Upper lobe of left lung (tissue), 6 donors: ENCODE measurements around the gene PPA1. TPM values are rescaled to one million over a fixed set of nuclear protein-coding genes. Genes with fewer than 3 reads are reported as not detected.

Source experiments
- ATAC-seq, 2 donors: fragments of 200-7000 bp; cut with Tn5 transposase; one replicate each; pipeline ENCODE4 v1.9.1; 2022; ENCODE audit warnings: mild to moderate bottlenecking in 2 of 2, moderate library complexity in 2 of 2; ENCODE audit not compliant: low FRiP score in 2 of 2
- DNase-seq, 2 donors: peaks; one replicate each; pipeline ENCODE4 v3.0.0-alpha.2; 2019 to 2020
- H3K27ac ChIP-seq, 4 donors: fragments of 200-600 bp; sonication (generic); one replicate each; pipeline ENCODE4 v1.5.1; 2016 to 2019
- H3K27me3 ChIP-seq, 4 donors: fragments of 200-600 bp; sonication (generic); one replicate each; pipeline ENCODE4 v1.5.1; 2017 to 2019
- H3K36me3 ChIP-seq, 4 donors: fragments of 200-600 bp; sonication (generic); one replicate each; pipeline ENCODE4 v1.5.1; 2016 to 2019
- H3K4me1 ChIP-seq, 4 donors: fragments of 200-600 bp; sonication (generic); one replicate each; pipeline ENCODE4 v1.5.1; 2018 to 2019
- H3K4me3 ChIP-seq, 4 donors: fragments of 200-600 bp; sonication (generic); one replicate each; pipeline ENCODE4 v1.5.1; 2017 to 2019; ENCODE audit warnings: mild to moderate bottlenecking in 2 of 4, moderate library complexity in 1 of 4
- H3K9me3 ChIP-seq, 4 donors: fragments of 200-600 bp; sonication (generic); one replicate each; pipeline ENCODE4 v1.5.1; 2018 to 2019
- EP300 ChIP-seq, 4 donors: sonication (generic); formaldehyde crosslinking; IDR thresholded peaks; one replicate each; pipeline ENCODE4 v1.5.1; 2017; ENCODE audit warnings: antibody characterized with exemption in 4 of 4, control low read depth in 2 of 4
- POLR2A ChIP-seq, 4 donors: fragments of 450-650 bp; IDR thresholded peaks; one replicate each; pipeline ENCODE4 v1.5.1; 2016 to 2017; ENCODE audit warnings: antibody characterized with exemption in 4 of 4, mild to moderate bottlenecking in 2 of 4
- POLR2AphosphoS5 ChIP-seq, 2 donors: sonication (generic); formaldehyde crosslinking; IDR thresholded peaks; one replicate each; pipeline ENCODE4 v1.5.1; 2017; ENCODE audit warnings: antibody characterized with exemption in 2 of 2
- WGBS, 2 donors: methylation state at CpG; one replicate each; pipeline ENCODE4 v1.1.5; 2017 to 2018; 5-methylcytosine and 5-hydroxymethylcytosine counted together
- total RNA-seq, 6 donors: library from RNA; depleted of rRNA in 4 of 6; stranded (reverse); fragments of >200 nt in 4 of 6; gene quantifications; one replicate each; pipeline versions ENCODE4 v1.1.0 to v1.2.1, GENCODE V29; 2016 to 2021
- TF ChIP-seq, protein P1 (sequence below), 6 experiments: fragments of 450-650 bp in 4 of 6; fragments of 200-600 bp in 2 of 6; sonication (generic) in 2 of 6; IDR thresholded peaks; one replicate each; pipeline ENCODE4 v1.5.1; 2016 to 2019; ENCODE audit warnings: antibody characterized with exemption in 6 of 6
- donor health status: DM: no; HTN: no; CAD: no; lungs with moderate emphysema.
- donor health status: DM: no; HTN: yes; CAD: no; lungs with severe emphysema.

Gene PPA1
- 100 to 1,000 TPM in 5 of 6 donors, 10 to 100 TPM in 1; 46.1 to 205 (median 154) TPM for total RNA-seq

DNA sequence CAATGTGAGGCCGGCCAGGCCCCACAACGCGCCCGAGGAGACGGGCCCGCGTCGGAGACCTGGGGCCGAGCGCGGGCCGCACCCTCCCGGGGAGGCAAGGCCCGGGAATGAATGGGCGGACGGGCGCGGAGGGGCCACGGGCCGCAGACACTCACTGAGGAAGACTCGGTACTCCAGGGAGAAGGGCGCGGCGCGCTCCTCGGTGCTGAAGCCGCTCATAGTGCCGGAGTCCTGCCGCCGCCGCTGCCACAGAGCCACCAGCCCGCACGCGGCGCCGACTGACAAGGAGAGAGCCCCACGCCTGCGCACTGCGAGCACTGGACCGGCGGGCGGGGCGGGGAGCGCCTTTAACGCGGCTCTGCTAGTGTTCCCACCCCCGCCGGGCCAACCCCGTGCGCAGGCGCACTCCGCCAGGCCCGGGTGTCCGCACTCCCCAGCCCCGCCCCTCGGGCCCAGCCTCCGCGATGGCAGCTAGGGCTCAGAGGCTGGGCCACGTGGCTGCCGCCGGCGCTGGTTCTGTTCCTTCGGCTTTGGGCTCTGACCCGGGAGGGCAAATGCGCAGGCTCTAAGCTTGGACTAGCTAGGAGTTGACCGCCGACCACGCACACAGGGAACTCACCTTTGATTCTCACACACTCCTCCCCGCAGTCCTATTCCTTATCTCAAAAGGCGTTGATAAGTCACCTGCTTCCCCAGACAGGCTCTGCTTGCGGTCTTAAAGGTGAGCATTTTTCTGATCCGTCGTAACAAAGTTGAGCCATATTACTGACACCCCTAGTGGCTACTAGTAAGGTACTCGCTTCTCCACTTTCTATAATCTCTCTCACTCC is at the start of gene PPA1:
PPA1 (minus strand) TSS at position 321 of the 830 bp plus-strand sequence; CDS start at position 219, 102 bp downstream.
- peak within 1 kb of the TSS; percentile 82 to 94 (median 90) for H3K27ac ChIP-seq
- peaks cover 14 to 51% (median 36%) of the 10 kb centered on the region in 4 donors for H3K4me1 ChIP-seq
- DNase-seq: peak; percentile 99 to 100
- 0 to 1% methylated on average over 17 to 20 of the region's 74 CpGs for WGBS, 2 donors
- peak in 1 of 4 donors; percentile 27 for TF ChIP-seq EP300 (IDR thresholded peaks at IDR 0.05)
- TF ChIP-seq, protein P1, sequence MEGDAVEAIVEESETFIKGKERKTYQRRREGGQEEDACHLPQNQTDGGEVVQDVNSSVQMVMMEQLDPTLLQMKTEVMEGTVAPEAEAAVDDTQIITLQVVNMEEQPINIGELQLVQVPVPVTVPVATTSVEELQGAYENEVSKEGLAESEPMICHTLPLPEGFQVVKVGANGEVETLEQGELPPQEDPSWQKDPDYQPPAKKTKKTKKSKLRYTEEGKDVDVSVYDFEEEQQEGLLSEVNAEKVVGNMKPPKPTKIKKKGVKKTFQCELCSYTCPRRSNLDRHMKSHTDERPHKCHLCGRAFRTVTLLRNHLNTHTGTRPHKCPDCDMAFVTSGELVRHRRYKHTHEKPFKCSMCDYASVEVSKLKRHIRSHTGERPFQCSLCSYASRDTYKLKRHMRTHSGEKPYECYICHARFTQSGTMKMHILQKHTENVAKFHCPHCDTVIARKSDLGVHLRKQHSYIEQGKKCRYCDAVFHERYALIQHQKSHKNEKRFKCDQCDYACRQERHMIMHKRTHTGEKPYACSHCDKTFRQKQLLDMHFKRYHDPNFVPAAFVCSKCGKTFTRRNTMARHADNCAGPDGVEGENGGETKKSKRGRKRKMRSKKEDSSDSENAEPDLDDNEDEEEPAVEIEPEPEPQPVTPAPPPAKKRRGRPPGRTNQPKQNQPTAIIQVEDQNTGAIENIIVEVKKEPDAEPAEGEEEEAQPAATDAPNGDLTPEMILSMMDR (IDR thresholded peaks at IDR 0.05): peak in 3 of 6 experiments; percentile 18 to 46 (median 37)
- TF ChIP-seq POLR2A (IDR thresholded peaks at IDR 0.05): peak in 3 of 4 donors; percentile 86 to 94 (median 91)
- TF ChIP-seq POLR2AphosphoS5 (IDR thresholded peaks at IDR 0.05): peak; percentile 82 to 96
- peak within 1 kb of the TSS; percentile 59 to 99 (median 92) for H3K4me3 ChIP-seq
- H3K9me3 ChIP-seq: no peaks in the 10 kb centered on the region
- peak; percentile 98 to 99 for ATAC-seq
- H3K27me3 ChIP-seq: no peaks in the 10 kb centered on the region
- peaks cover 0 to 16% (median 5%) of the 10 kb centered on the region in 4 donors for H3K36me3 ChIP-seq

DNA sequence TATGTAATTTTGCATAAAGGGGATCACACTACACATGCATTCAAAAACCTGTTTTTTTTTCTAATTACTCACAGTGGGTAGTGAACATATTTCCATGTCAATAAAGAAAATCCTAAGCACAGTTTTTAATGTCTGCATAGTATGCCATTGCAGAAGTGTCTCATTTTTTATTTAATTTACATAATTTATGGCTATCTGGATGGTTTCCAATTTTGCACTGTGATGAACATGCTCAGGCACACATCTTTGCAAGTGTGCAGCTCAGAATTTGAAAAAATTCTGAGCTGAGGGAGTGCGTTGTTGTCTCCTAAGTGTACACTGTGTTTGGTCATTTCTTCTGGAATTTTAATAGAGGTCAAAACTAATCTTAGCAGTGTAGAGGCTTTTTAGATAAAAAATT is 48.4 kb upstream of the PPA1 start:
- TF ChIP-seq, protein P1 (IDR thresholded peaks at IDR 0.05): no peak
- TF ChIP-seq EP300 (IDR thresholded peaks at IDR 0.05) (no peak), POLR2A (IDR thresholded peaks at IDR 0.05) (no peak), POLR2AphosphoS5 (IDR thresholded peaks at IDR 0.05) (no peak)
- Histone ChIP-seq H3K4me3 (no peak overlapping the region), H3K27ac (no peak overlapping the region), H3K9me3 (no peaks in the 10 kb centered on the region), H3K27me3 (peaks cover 0 to 8% (median 4%) of the 10 kb centered on the region in 4 donors), H3K36me3 (no peaks in the 10 kb centered on the region), H3K4me1 (peaks cover 6 to 12% (median 9%) of the 10 kb centered on the region in 4 donors)
- no peak for DNase-seq
- no peak for ATAC-seq
- 87 to 96% methylated on average over 1 of the region's 1 CpG for WGBS, 2 donors

DNA sequence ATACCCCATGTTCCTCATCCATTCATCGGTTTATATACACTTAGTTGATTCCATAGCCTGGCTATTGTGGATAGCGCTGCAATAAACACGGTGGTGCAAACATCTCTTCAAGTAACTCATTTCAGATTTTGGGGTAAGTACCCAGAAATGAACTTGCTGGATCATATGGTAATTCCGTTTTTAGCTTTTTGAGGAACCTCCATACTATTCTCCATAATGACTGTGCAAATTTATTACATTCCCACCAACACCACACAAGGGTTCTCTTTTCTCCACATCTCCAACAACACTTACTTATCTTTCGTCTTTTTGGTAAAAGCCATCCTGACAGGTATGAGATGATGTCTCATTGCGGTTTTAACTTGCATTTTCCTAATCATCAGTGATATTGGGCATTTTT is 46.9 kb upstream of the PPA1 start:
- no peak for DNase-seq
- H3K4me3 ChIP-seq: no peak overlapping the region
- TF ChIP-seq, protein P1 (IDR thresholded peaks at IDR 0.05): no peak
- TF ChIP-seq POLR2AphosphoS5 (IDR thresholded peaks at IDR 0.05): no peak
- no peak for TF ChIP-seq POLR2A (IDR thresholded peaks at IDR 0.05)
- TF ChIP-seq EP300 (IDR thresholded peaks at IDR 0.05): no peak
- H3K27ac ChIP-seq: no peak overlapping the region
- no peaks in the 10 kb centered on the region for H3K36me3 ChIP-seq
- H3K27me3 ChIP-seq: peaks cover 0 to 8% (median 4%) of the 10 kb centered on the region in 4 donors
- no peaks in the 10 kb centered on the region for H3K9me3 ChIP-seq
- peaks cover 6 to 12% (median 9%) of the 10 kb centered on the region in 4 donors for H3K4me1 ChIP-seq
- ATAC-seq: no peak
- WGBS, 2 donors: 84% methylated on average over 6 of the region's 6 CpGs

DNA sequence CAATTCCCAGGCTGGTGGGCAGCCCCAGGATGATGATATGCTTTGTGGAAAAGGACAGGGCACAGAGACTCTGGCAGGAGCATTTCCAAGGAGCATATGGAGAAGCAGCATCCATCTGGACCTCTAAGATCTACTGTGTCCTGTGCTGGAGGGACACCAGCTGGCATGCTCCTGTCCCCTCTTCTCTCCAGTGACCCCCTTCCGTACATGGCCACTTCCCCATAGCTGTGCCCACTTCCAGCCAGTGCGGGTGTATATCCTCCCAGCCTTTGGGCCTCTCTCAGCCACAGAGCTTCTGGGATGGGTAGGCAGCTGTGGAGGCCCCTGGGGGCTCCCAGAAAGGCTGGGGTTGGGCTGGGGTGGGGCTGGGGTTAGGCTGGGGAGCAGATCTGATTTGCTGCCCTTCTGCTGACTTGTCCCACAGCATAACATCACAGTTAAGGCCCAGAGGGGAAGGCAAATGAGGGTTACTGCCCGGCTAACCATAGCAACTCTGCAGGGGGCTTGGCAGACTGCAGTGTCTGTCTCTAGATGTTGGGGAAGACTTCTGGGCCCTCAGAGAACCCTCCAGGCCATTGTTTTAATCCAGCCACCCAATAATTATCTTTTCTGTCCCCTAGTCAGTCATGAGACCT is 44.3 kb upstream of the PPA1 start:
- H3K4me1 ChIP-seq: peaks cover 0 to 9% (median 5%) of the 10 kb centered on the region in 4 donors
- no peak overlapping the region for H3K4me3 ChIP-seq
- ATAC-seq (peak in 1 of 2 donors; percentile 47), DNase-seq (no peak)
- H3K36me3 ChIP-seq: no peaks in the 10 kb centered on the region
- no peak overlapping the region for H3K27ac ChIP-seq
- 86 to 94% methylated on average over 3 of the region's 3 CpGs for WGBS, 2 donors
- TF ChIP-seq POLR2AphosphoS5 (IDR thresholded peaks at IDR 0.05): no peak
- no peaks in the 10 kb centered on the region for H3K27me3 ChIP-seq
- H3K9me3 ChIP-seq: no peaks in the 10 kb centered on the region

DNA sequence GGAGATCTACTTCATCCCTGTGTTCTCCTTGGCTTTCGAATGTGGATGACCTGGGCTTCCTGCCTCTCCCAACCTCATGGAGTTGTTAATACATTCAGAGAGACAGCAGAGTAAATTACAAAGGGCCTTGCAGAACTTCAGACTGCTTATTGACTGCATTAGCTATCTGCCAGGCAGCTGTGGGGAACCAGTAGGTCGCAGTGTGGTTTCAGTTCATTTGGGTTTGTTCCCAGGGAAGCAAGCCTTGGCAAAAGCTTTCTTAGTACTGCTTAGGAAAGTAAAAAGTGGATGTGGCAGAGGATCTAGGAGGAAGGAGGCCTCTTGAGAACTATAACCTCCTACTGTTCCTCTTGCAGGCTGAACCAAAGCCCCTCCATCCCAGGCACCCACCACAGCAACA is 41.4 kb upstream of the PPA1 start:
- peak in 1 of 2 donors; percentile 40 for ATAC-seq
- WGBS, 2 donors: 63 to 67% methylated on average over 2 of the region's 2 CpGs

More for the DNA sequence above, 41.4 kb upstream of the PPA1 start:
- no peak for TF ChIP-seq POLR2A (IDR thresholded peaks at IDR 0.05)
- TF ChIP-seq EP300 (IDR thresholded peaks at IDR 0.05): no peak
- TF ChIP-seq, protein P1 (IDR thresholded peaks at IDR 0.05): no peak
- no peak for TF ChIP-seq POLR2AphosphoS5 (IDR thresholded peaks at IDR 0.05)
- H3K27ac ChIP-seq: no peak overlapping the region
- no peak overlapping the region for H3K4me3 ChIP-seq
- peaks cover 0 to 13% (median 7%) of the 10 kb centered on the region in 4 donors for H3K4me1 ChIP-seq
- no peaks in the 10 kb centered on the region for H3K9me3 ChIP-seq
- no peaks in the 10 kb centered on the region for H3K27me3 ChIP-seq
- H3K36me3 ChIP-seq: no peaks in the 10 kb centered on the region
- no peak for DNase-seq
